GM12892 (cell line): Measurements from ENCODE around the gene PCGF3.

ENCODE experiments used
- DNase-seq: peaks from one replicate; pipeline ENCODE4 v3.0.0; 2011; ENCODE audit not compliant: insufficient read length
- FAIRE-seq: peaks from 2 replicates; lab custom pipeline; 2011; peaks lifted over from hg19 to GRCh38; lab: Jason Lieb, UNC
- POLR2A ChIP-seq: IDR thresholded peaks from 2 replicates; pipeline ENCODE4 v1.6.1; 2011; ENCODE audit warnings: low read depth, low read length, control low read depth
- POLR2AphosphoS5 ChIP-seq: IDR thresholded peaks from 2 replicates; pipeline ENCODE4 v1.6.1; 2011; ENCODE audit warnings: low read depth, low read length, control low read depth
- TAF1 ChIP-seq: IDR thresholded peaks from 2 replicates; pipeline ENCODE4 v1.6.1; 2011; ENCODE audit warnings: low read depth, mild to moderate bottlenecking, control low read depth, low read length, borderline replicate concordance

Gene PCGF3

GRCh38 chr4:712916-713632 lies 7.4 kb downstream of the PCGF3 start:
- TF ChIP-seq TAF1 (no peak), POLR2AphosphoS5 (no peak), POLR2A (no peak)
- FAIRE-seq = no peak
- DNase-seq = no peak

DNA sequence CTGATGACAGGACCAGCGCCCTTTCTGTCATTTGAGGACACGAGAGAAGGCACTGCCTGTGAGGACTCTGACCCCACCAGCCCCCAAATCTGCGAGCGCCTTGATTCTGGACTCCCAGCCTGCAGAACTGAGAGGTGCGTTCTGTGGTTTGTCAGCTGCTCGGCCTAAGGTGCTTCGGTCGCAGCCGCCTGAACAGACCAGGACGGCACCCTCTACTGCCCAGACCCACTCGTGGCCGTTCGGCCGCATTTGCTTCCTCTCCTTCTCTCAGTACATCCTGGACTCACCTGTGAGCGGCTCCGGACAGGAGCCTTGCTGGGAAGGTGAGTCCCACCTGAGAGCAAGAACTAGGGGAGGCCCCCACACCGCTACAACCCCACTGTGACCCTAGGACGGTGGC lies 8.5 kb downstream of the PCGF3 start:
- TF ChIP-seq POLR2A (no peak), POLR2AphosphoS5 (no peak), TAF1 (no peak)
- FAIRE-seq = no peak

GRCh38 chr4:717601-718320 lies 12.1 kb downstream of the PCGF3 start:
- DNase-seq (no peak), FAIRE-seq (no peak)
- no peak for TF ChIP-seq TAF1
- no peak for TF ChIP-seq POLR2A
- no peak for TF ChIP-seq POLR2AphosphoS5

More for the DNA sequence above, 8.5 kb downstream of the PCGF3 start:
- no peak for DNase-seq

GRCh38 chr4:718460-718859 lies 12.8 kb downstream of the PCGF3 start:
- no peak for FAIRE-seq
- no peak for TF ChIP-seq POLR2A
- no peak for DNase-seq

GRCh38 chr4:720111-720860 lies 14.7 kb downstream of the PCGF3 start:
- TF ChIP-seq POLR2AphosphoS5 (no peak), TAF1 (no peak), POLR2A (no peak)
- FAIRE-seq (no peak), DNase-seq (no peak)

GRCh38 chr4:721261-722168 lies 15.9 kb downstream of the PCGF3 start:
- FAIRE-seq = no peak
- DNase-seq = no peak
- TF ChIP-seq TAF1 (no peak), POLR2AphosphoS5 (no peak), POLR2A (no peak)

DNA sequence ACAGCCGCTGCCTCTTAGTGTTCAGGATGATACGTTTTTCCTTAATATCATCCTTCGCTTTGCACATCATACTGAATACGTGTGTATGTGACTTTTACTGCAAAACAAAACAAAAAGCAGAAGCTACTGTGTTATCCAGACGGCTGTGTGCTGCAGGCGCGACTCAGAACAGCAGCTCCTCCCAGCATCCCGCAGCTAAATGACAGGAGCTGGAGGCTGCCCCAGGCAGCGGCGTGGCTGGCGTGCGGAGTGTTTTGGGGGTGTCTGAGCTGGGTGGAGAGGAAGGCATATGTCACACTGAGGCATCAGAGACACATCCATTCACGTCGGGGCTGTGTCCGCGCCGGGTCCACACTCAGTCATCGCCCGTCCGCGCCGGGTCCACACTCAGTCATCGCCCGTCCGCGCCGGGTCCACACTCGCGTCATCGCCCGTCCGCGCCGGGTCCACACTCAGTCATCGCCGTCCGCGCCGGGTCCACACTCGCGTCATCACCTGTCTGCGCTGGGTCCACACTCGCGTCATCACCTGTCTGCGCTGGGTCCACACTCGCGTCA lies 16.6 kb downstream of the PCGF3 start:
- TF ChIP-seq TAF1 (no peak), POLR2AphosphoS5 (no peak), POLR2A (no peak)
- DNase-seq = no peak
- no peak for FAIRE-seq

DNA sequence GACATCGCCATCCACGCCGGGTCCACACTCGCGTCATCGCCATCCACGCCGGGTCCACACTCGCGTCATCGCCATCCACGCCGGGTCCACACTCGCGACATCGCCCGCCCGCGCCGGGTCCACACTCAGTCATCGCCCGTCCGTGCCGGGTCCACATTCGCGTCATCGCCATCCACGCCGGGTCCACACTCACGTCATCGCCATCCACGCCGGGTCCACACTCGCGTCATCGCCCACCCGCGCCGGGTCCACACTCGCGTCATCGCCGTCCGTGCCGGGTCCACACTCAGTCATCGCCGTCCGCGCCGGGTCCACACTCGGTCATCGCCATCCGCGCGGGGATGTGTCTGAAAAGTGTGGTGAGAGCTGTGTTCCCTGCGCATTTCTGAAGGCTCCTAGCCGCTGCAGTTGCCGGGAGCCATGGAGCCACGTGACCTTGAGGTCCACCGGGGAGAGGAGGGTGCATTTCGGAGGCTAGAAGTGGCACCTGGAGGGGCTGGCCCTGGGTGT lies 17.3 kb downstream of the PCGF3 start:
- TF ChIP-seq POLR2AphosphoS5 (no peak), TAF1 (no peak), POLR2A (no peak)
- FAIRE-seq (no peak), DNase-seq (no peak)

DNA sequence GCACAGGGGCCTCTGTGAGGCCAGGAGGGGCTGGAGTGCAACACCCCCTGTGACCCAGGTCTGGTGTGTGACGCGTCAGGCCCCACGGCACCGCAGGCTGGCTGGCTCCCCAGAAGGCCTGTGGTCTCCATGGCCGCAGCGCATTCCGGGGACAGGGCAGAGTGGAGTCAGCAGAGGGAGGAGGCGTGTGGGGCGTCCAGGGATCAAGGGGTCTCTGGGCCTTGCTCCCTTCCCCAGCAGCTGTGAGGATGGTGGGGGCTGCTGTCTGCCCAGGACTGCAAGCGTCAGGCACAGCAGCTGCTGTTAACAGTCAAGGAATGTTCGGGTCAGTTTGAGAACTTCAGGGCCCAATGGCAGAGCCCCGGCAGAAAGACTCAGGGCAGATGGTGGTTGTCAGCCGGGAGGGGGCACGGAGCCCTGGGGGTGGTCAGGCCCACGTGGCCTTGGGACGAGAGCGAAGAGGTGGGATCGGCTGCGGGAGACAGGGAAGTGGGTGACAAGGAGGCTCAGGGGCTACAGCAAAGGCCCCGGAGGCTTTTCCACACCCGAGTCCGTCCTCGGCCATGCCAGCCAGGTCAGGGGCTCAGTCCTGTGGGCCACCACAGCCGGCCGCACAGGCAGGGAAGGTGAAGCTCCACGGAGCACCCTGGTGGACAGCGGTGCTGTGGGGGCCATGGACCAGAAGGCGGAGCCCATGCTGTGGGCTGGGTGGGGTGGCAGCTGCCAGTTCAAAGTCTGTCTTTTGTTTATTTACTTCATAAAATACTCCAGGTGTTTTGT lies 18.3 kb downstream of the PCGF3 start:
- no peak for DNase-seq
- FAIRE-seq = no peak
- no peak for TF ChIP-seq POLR2A
- no peak for TF ChIP-seq TAF1
- no peak for TF ChIP-seq POLR2AphosphoS5
